HL-60 (cell line): ENCODE measurements around the gene PDE6C.

Experiments used
- DNase-seq, 2 experiments: peaks; one replicate each; pipeline ENCODE4 v3.0.0-alpha.2; 2010 to 2020; ENCODE audit warnings: low read depth in 1 of 2, low spot score in 1 of 2
- H3K27ac ChIP-seq: fragments of 250-450 bp; sonication (Bioruptor Pico); replicated peaks from 2 replicates; pipeline ENCODE4 v1.5.1; 2020; ENCODE audit warnings: mild to moderate bottlenecking, moderate library complexity
- H3K27me3 ChIP-seq: fragments of 250-450 bp; sonication (Bioruptor Pico); 2 replicates; pipeline ENCODE4 v1.5.1; 2021; ENCODE audit warnings: mild to moderate bottlenecking, moderate library complexity; ENCODE audit not compliant: insufficient read depth, poor library complexity, severe bottlenecking
- H3K4me3 ChIP-seq: replicated peaks from 2 replicates; pipeline ENCODE4 v1.5.1; 2011; ENCODE audit warnings: mild to moderate bottlenecking, control low read depth, low read length; ENCODE audit not compliant: insufficient read depth
- CTCF ChIP-seq: IDR thresholded peaks from one replicate; pipeline ENCODE4 v1.5.1; 2011; ENCODE audit warnings: low read length, control low read depth, inconsistent platforms; ENCODE audit not compliant: insufficient read depth
- GABPA ChIP-seq: IDR thresholded peaks from 2 replicates; pipeline ENCODE4 v1.6.1; 2012; ENCODE audit warnings: low read depth
- POLR2AphosphoS5 ChIP-seq: IDR thresholded peaks from 2 replicates; pipeline ENCODE4 v1.6.1; 2012; ENCODE audit warnings: low read depth
- SPI1 ChIP-seq: IDR thresholded peaks from 2 replicates; pipeline ENCODE4 v1.6.1; 2012; ENCODE audit warnings: low read depth, mild to moderate bottlenecking, borderline replicate concordance
- TF ChIP-seq, protein P1 (sequence below): IDR thresholded peaks from 2 replicates; pipeline ENCODE4 v1.6.1; 2012; ENCODE audit warnings: low read depth; ENCODE audit not compliant: insufficient replicate concordance

PDE6C gene

GRCh38 chr10:93667795-93668194 is 55.5 kb downstream of the PDE6C start:
- no peak overlapping the region for H3K27ac ChIP-seq
- TF ChIP-seq SPI1 (no peak), POLR2AphosphoS5 (no peak), GABPA (no peak), CTCF (no peak)
- TF ChIP-seq, protein P1, sequence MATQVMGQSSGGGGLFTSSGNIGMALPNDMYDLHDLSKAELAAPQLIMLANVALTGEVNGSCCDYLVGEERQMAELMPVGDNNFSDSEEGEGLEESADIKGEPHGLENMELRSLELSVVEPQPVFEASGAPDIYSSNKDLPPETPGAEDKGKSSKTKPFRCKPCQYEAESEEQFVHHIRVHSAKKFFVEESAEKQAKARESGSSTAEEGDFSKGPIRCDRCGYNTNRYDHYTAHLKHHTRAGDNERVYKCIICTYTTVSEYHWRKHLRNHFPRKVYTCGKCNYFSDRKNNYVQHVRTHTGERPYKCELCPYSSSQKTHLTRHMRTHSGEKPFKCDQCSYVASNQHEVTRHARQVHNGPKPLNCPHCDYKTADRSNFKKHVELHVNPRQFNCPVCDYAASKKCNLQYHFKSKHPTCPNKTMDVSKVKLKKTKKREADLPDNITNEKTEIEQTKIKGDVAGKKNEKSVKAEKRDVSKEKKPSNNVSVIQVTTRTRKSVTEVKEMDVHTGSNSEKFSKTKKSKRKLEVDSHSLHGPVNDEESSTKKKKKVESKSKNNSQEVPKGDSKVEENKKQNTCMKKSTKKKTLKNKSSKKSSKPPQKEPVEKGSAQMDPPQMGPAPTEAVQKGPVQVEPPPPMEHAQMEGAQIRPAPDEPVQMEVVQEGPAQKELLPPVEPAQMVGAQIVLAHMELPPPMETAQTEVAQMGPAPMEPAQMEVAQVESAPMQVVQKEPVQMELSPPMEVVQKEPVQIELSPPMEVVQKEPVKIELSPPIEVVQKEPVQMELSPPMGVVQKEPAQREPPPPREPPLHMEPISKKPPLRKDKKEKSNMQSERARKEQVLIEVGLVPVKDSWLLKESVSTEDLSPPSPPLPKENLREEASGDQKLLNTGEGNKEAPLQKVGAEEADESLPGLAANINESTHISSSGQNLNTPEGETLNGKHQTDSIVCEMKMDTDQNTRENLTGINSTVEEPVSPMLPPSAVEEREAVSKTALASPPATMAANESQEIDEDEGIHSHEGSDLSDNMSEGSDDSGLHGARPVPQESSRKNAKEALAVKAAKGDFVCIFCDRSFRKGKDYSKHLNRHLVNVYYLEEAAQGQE = no peak
- H3K4me3 ChIP-seq = no peak overlapping the region
- no peaks in the 10 kb centered on the region for H3K27me3 ChIP-seq
- no peak for DNase-seq

DNA sequence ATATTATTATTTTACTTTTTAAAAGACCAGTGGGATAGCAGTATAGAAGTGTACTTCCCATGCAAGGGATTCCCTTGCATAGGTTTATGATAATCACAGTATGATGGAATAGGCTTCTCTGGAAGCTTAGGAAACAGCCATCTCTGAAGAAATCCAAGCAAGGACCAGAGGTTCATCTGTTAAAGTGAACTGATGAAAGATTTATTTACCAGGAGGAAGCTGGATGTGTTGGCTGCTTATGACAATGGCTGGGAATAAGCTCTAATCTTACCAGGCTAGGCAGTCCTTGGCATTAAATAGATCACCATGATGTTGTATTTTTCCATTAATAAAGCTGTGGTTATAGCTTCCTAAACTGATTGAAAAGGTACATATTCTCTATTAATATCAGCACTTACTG is 58.0 kb downstream of the PDE6C start:
- Histone ChIP-seq H3K4me3 (no peak overlapping the region), H3K27ac (no peak overlapping the region), H3K27me3 (no peaks in the 10 kb centered on the region)
- DNase-seq = no peak
- TF ChIP-seq SPI1 = no peak
- TF ChIP-seq, protein P1 = no peak
- no peak for TF ChIP-seq GABPA
- TF ChIP-seq CTCF = no peak
- TF ChIP-seq POLR2AphosphoS5 = no peak

DNA sequence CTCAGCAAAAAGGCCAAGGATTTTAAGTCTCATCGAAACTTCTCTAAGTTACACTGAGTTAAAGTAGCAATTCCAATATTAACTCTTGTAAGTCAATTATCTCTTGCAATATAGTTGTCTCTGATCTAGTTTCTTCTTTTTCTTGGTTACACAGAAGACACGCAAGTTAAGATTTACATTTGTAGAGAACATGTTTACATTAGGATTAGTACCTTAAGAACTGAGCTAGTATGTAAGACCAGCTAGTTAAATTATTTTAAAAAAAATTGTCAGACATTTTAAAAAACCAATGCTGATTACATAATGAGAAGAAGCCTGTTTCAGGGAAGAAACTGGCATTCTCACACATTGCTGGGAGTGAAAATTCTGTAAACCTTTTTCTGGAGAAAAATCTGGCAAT is 58.7 kb downstream of the PDE6C start:
- TF ChIP-seq CTCF = no peak
- TF ChIP-seq POLR2AphosphoS5 = no peak
- TF ChIP-seq GABPA = no peak
- no peak for TF ChIP-seq SPI1
- TF ChIP-seq, protein P1 = no peak
- Histone ChIP-seq H3K27me3 (no peaks in the 10 kb centered on the region), H3K27ac (no peak overlapping the region), H3K4me3 (no peak overlapping the region)
- no peak for DNase-seq
